Caco-2 (cell line): ENCODE data around the gene PTPRG. TPM values are rescaled to one million over a fixed set of nuclear protein-coding genes. Genes with fewer than 3 reads are reported as not detected.

ENCODE experiments used
- BruUV-seq: library from RNA; stranded (reverse); fragments of 400-500 nt; replicated peaks from 2 replicates; lab custom pipeline; 2021; lab: Mats Ljungman, UMichigan
- CTCF ChIA-PET: fragments of 300-600 bp; sonication (Branson Sonifier 250); formaldehyde crosslinking; loops from one replicate; lab custom pipeline; 2022; ENCODE audit warnings: antibody characterized with exemption; lab: Charles Lee
- POLR2A ChIA-PET: fragments of 300-600 bp; sonication (Branson Sonifier 250); formaldehyde crosslinking; loops from one replicate; lab custom pipeline; 2022; ENCODE audit warnings: antibody characterized with exemption; lab: Charles Lee
- DNase-seq, 2 experiments: peaks; one replicate each; pipeline versions ENCODE4 v3.0.0 to v3.0.0-alpha.2; 2020 to 2022
- H3K27me3 ChIP-seq: replicated peaks from 2 replicates; pipeline ENCODE4 v1.6.0; 2011; ENCODE audit warnings: low read length; ENCODE audit not compliant: control insufficient read depth, insufficient read depth
- H3K36me3 ChIP-seq: 2 replicates; pipeline ENCODE4 v1.5.1; 2011; ENCODE audit warnings: low read length; ENCODE audit not compliant: control insufficient read depth, insufficient read depth
- H3K4me1 ChIP-seq: fragments of 250-450 bp; sonication (Bioruptor Pico); 2 replicates; pipeline ENCODE4 v1.5.1; 2020; ENCODE audit warnings: mild to moderate bottlenecking
- H3K4me3 ChIP-seq: 2 replicates; pipeline ENCODE4 v1.5.1; 2011; ENCODE audit warnings: low read depth, mild to moderate bottlenecking, control low read depth, low read length
- H3K9me3 ChIP-seq: fragments of 250-450 bp; sonication (Bioruptor Pico); 2 replicates; pipeline ENCODE4 v1.5.1; 2020; ENCODE audit warnings: mild to moderate bottlenecking, moderate library complexity
- H3K27ac Mint-ChIP-seq: one replicate; pipeline ENCODE4 v1.8.0; 2022; ENCODE audit warnings: mixed read lengths; ENCODE audit not compliant: unreplicated experiment
- H3K27me3 Mint-ChIP-seq: one replicate; pipeline ENCODE4 v1.8.0; 2022; ENCODE audit warnings: mixed read lengths; ENCODE audit not compliant: insufficient read depth, unreplicated experiment
- H3K36me3 Mint-ChIP-seq: one replicate; pipeline ENCODE4 v1.8.0; 2022; ENCODE audit warnings: mild to moderate bottlenecking, mixed read lengths; ENCODE audit not compliant: insufficient read depth, unreplicated experiment
- H3K4me1 Mint-ChIP-seq: one replicate; pipeline ENCODE4 v1.8.0; 2022; ENCODE audit warnings: low read depth, mixed read lengths; ENCODE audit not compliant: unreplicated experiment
- H3K4me3 Mint-ChIP-seq: one replicate; pipeline ENCODE4 v1.8.0; 2022; ENCODE audit warnings: mild to moderate bottlenecking, moderate library complexity, mixed read lengths; ENCODE audit not compliant: unreplicated experiment
- H3K9me3 Mint-ChIP-seq: one replicate; pipeline ENCODE4 v1.8.0; 2022; ENCODE audit warnings: mixed read lengths; ENCODE audit not compliant: unreplicated experiment
- CTCF ChIP-seq, 2 experiments: fragments of 200-600 bp in 1 of 2; IDR thresholded peaks; 1 replicate in 1 of 2; 2 replicates in 1 of 2; pipeline versions ENCODE4 v1.5.1 to v1.8.0; 2011 to 2022; ENCODE audit warnings: antibody characterized with exemption in 1 of 2, control low read depth in 1 of 2, inconsistent platforms in 1 of 2, low read depth in 1 of 2, low read length in 1 of 2, mild to moderate bottlenecking in 1 of 2, moderate library complexity in 1 of 2; ENCODE audit not compliant: insufficient read depth in 1 of 2, severe bottlenecking in 1 of 2, unreplicated experiment in 1 of 2
- intact Hi-C: fragments of 100-400 bp; cut with micrococcal nuclease; formaldehyde crosslinking; loops from one replicate; pipeline ENCODE4 v1.10.0; 2022; ENCODE audit not compliant: unreplicated experiment
- total RNA-seq: library from RNA; stranded (reverse); gene quantifications from 2 replicates; pipeline ENCODE4 v1.2.3, GENCODE V29; 2022

Gene PTPRG
- total RNA-seq, 1 experiment from 2014 or later, result 46.4 TPM

GRCh38 chr3:61802772-61803171 lies 241.4 kb downstream of the PTPRG start:
- no peaks in the 10 kb centered on the region for H3K36me3 Mint-ChIP-seq

GRCh38 chr3:61803983-61804382 lies 242.6 kb downstream of the PTPRG start:
- Histone ChIP-seq H3K36me3 (no peaks in the 10 kb centered on the region), H3K4me1 (no peaks in the 10 kb centered on the region), H3K4me3 (no peak overlapping the region), H3K27me3 (no peaks in the 10 kb centered on the region), H3K9me3 (no peaks in the 10 kb centered on the region)
- no peak for TF ChIP-seq CTCF (IDR thresholded peaks at IDR 0.05; ENCODE audit: insufficient read depth in 1 of 2, low read depth in 1 of 2, low read length in 1 of 2, severe bottlenecking in 1 of 2, unreplicated experiment in 1 of 2)
- no TSS peak for BruUV-seq
- no peaks in the 10 kb centered on the region for H3K27me3 Mint-ChIP-seq
- H3K36me3 Mint-ChIP-seq, result no peaks in the 10 kb centered on the region
- H3K9me3 Mint-ChIP-seq, result no peaks in the 10 kb centered on the region
- DNase-seq, result no peak
- no peak overlapping the region for H3K4me3 Mint-ChIP-seq
- no peak overlapping the region for H3K27ac Mint-ChIP-seq
- ChIA-PET CTCF (no interaction called here), POLR2A (no interaction called here)
- no peaks in the 10 kb centered on the region for H3K4me1 Mint-ChIP-seq
- intact Hi-C loops, result no loop called here

More at GRCh38 chr3:61802772-61803171, 241.4 kb downstream of the PTPRG start:
- Mint-ChIP-seq H3K4me1 (no peaks in the 10 kb centered on the region), H3K4me3 (no peak overlapping the region), H3K9me3 (no peaks in the 10 kb centered on the region), H3K27ac (no peak overlapping the region), H3K27me3 (no peaks in the 10 kb centered on the region)
- DNase-seq, result no peak
- TF ChIP-seq CTCF (IDR thresholded peaks at IDR 0.05; ENCODE audit: insufficient read depth in 1 of 2, low read depth in 1 of 2, low read length in 1 of 2, severe bottlenecking in 1 of 2, unreplicated experiment in 1 of 2), result no peak
- POLR2A ChIA-PET, result no interaction called here
- intact Hi-C loops, result no loop called here
- Histone ChIP-seq H3K36me3 (no peaks in the 10 kb centered on the region), H3K9me3 (no peaks in the 10 kb centered on the region), H3K4me3 (no peak overlapping the region), H3K4me1 (no peaks in the 10 kb centered on the region), H3K27me3 (no peaks in the 10 kb centered on the region)
- CTCF ChIA-PET, result no interaction called here
- no TSS peak for BruUV-seq

DNA sequence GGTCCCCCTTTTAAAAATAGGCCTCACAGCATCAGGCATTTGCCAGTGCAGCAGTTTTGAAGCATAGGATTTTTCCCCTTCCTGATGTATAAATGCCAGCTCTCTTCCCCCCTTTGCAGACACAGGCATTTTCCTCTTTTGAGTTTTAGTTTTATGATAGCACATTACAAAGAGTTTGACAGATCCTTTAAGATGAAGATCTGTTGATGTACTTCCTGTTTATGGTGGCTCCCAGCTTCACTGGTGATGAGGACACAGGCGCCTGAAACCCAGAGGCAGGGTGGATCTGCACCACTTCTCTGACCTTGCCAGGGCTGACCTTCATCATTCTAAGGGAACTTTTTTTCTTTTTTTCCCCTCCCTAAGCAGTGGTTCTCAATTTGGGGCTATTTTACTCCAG lies 243.4 kb downstream of the PTPRG start:
- intact Hi-C loops, result no loop called here
- Histone ChIP-seq H3K36me3 (no peaks in the 10 kb centered on the region), H3K4me3 (no peak overlapping the region), H3K4me1 (no peaks in the 10 kb centered on the region), H3K9me3 (no peaks in the 10 kb centered on the region), H3K27me3 (no peaks in the 10 kb centered on the region)
- H3K27ac Mint-ChIP-seq, result no peak overlapping the region
- no peak for DNase-seq
- POLR2A ChIA-PET, result no interaction called here
- no peaks in the 10 kb centered on the region for H3K9me3 Mint-ChIP-seq
- CTCF ChIA-PET, result no interaction called here
- H3K27me3 Mint-ChIP-seq, result no peaks in the 10 kb centered on the region
- TF ChIP-seq CTCF (IDR thresholded peaks at IDR 0.05; ENCODE audit: insufficient read depth in 1 of 2, low read depth in 1 of 2, low read length in 1 of 2, severe bottlenecking in 1 of 2, unreplicated experiment in 1 of 2), result no peak
- H3K36me3 Mint-ChIP-seq, result no peaks in the 10 kb centered on the region
- BruUV-seq, result no TSS peak
- H3K4me1 Mint-ChIP-seq, result no peaks in the 10 kb centered on the region
- H3K4me3 Mint-ChIP-seq, result no peak overlapping the region
